Thymus (tissue), 11 donors: ENCODE results near the gene SORBS1. TPM values are rescaled to one million over a fixed set of nuclear protein-coding genes. Genes with fewer than 3 reads are reported as not detected.

ENCODE experiments used
- DNase-seq, 9 donors: peaks; one replicate each; pipeline ENCODE4 v3.0.0-alpha.2; 2013; ENCODE audit warnings: low spot score in 9 of 9, low read depth in 6 of 9, missing footprints in 1 of 9
- H3K27ac ChIP-seq, 2 donors: one replicate each; pipeline ENCODE4 v1.5.1; 2013; ENCODE audit warnings: control low read depth in 1 of 2, low read depth in 1 of 2, low read length in 1 of 2, mild to moderate bottlenecking in 1 of 2, moderate library complexity in 1 of 2
- H3K27me3 ChIP-seq, 2 donors: one replicate each; pipeline ENCODE4 v1.5.1; 2013; ENCODE audit warnings: low read length in 1 of 2; ENCODE audit not compliant: control insufficient read depth in 2 of 2, insufficient read depth in 1 of 2
- H3K36me3 ChIP-seq, 2 donors: one replicate each; pipeline ENCODE4 v1.5.1; 2013; ENCODE audit warnings: low read length in 1 of 2, mild to moderate bottlenecking in 1 of 2, moderate library complexity in 1 of 2; ENCODE audit not compliant: control insufficient read depth in 2 of 2, insufficient read depth in 2 of 2
- H3K4me1 ChIP-seq, 2 donors: one replicate each; pipeline ENCODE4 v1.5.1; 2013; ENCODE audit warnings: low read length in 2 of 2; ENCODE audit not compliant: control insufficient read depth in 2 of 2, insufficient read depth in 2 of 2
- H3K4me3 ChIP-seq, 2 donors: one replicate each; pipeline ENCODE4 v1.5.1; 2013; ENCODE audit warnings: low read length in 2 of 2, control low read depth in 1 of 2, mild to moderate bottlenecking in 1 of 2
- H3K9me3 ChIP-seq, 2 donors: one replicate each; pipeline ENCODE4 v1.5.1; 2013; ENCODE audit warnings: low read length in 1 of 2, mild to moderate bottlenecking in 1 of 2; ENCODE audit not compliant: control insufficient read depth in 2 of 2, insufficient read depth in 1 of 2
- WGBS: extraction: QIAGEN DNeasy Blood & Tissue Kit; methylation state at CpG from one replicate; pipeline ENCODE4 v1.1.7; 2013; 5-methylcytosine and 5-hydroxymethylcytosine counted together
- polyA plus RNA-seq: library from polyadenylated mRNA; stranded (reverse); fragments of 200-250 nt; gene quantifications from one replicate; pipeline ENCODE4 v1.2.3, GENCODE V29; 2013
- total RNA-seq: library from RNA; stranded (reverse); fragments of 120-200 nt; gene quantifications from one replicate; pipeline ENCODE4 v1.2.4, GENCODE V29; 2013
- donor health status: healthy.

SORBS1 gene
- total and polyA plus RNA-seq, 2 donors = 1.9 to 25.3 TPM

GRCh38 chr10:95457319-95457886, 103.8 kb downstream of the SORBS1 start:
- Histone ChIP-seq H3K36me3 (no peaks in the 10 kb centered on the region), H3K9me3 (no peaks in the 10 kb centered on the region), H3K4me3 (no peak overlapping the region), H3K27me3 (no peaks in the 10 kb centered on the region), H3K4me1 (peaks cover 0 to 2% of the 10 kb centered on the region in 2 donors), H3K27ac (no peak overlapping the region)
- DNase-seq = no peak
- WGBS = 96% methylated on average over 5 of the region's 5 CpGs

- no peaks in the 10 kb centered on the region for H3K36me3 ChIP-seq
- WGBS = 92% methylated on average over 2 of the region's 2 CpGs
- no peak overlapping the region for H3K27ac ChIP-seq
- no peak for DNase-seq
- H3K4me1 ChIP-seq = peaks cover 0 to 2% of the 10 kb centered on the region in 2 donors
- H3K9me3 ChIP-seq = no peaks in the 10 kb centered on the region
- H3K4me3 ChIP-seq = no peak overlapping the region
- H3K27me3 ChIP-seq = no peaks in the 10 kb centered on the region
Observed at GRCh38 chr10:95456516-95456915, 104.7 kb downstream of the SORBS1 start.

- Histone ChIP-seq H3K27ac (no peak overlapping the region), H3K36me3 (no peaks in the 10 kb centered on the region), H3K4me3 (no peak overlapping the region), H3K4me1 (peaks cover 0 to 2% of the 10 kb centered on the region in 2 donors), H3K27me3 (no peaks in the 10 kb centered on the region), H3K9me3 (no peaks in the 10 kb centered on the region)
- 90% methylated on average over 4 of the region's 4 CpGs for WGBS
- DNase-seq = no peak
Observed at GRCh38 chr10:95454940-95455339, 106.2 kb downstream of the SORBS1 start.

- H3K4me1 ChIP-seq = peaks cover 0 to 2% of the 10 kb centered on the region in 2 donors
- WGBS = 97% methylated on average over 3 of the region's 3 CpGs
Observed at GRCh38 chr10:95454356-95454755, 106.8 kb downstream of the SORBS1 start.

GRCh38 chr10:95451568-95452524, 109.3 kb downstream of the SORBS1 start:
- no peaks in the 10 kb centered on the region for H3K4me1 ChIP-seq

More at GRCh38 chr10:95454356-95454755, 106.8 kb downstream of the SORBS1 start:
- Histone ChIP-seq H3K27ac (no peak overlapping the region), H3K9me3 (no peaks in the 10 kb centered on the region), H3K27me3 (no peaks in the 10 kb centered on the region), H3K4me3 (no peak overlapping the region), H3K36me3 (no peaks in the 10 kb centered on the region)
- DNase-seq = no peak

GRCh38 chr10:95451150-95451549, 110.0 kb downstream of the SORBS1 start:
- H3K27ac ChIP-seq = no peak overlapping the region
- no peak overlapping the region for H3K4me3 ChIP-seq
- 76% methylated on average over 5 of the region's 5 CpGs for WGBS
- DNase-seq = no peak
- H3K27me3 ChIP-seq = no peaks in the 10 kb centered on the region
- no peaks in the 10 kb centered on the region for H3K36me3 ChIP-seq
- no peaks in the 10 kb centered on the region for H3K4me1 ChIP-seq
- H3K9me3 ChIP-seq = no peaks in the 10 kb centered on the region

More at GRCh38 chr10:95451568-95452524, 109.3 kb downstream of the SORBS1 start:
- 84% methylated on average over 4 of the region's 4 CpGs for WGBS
- DNase-seq = no peak
- Histone ChIP-seq H3K4me3 (no peak overlapping the region), H3K27ac (no peak overlapping the region), H3K36me3 (no peaks in the 10 kb centered on the region), H3K27me3 (no peaks in the 10 kb centered on the region), H3K9me3 (no peaks in the 10 kb centered on the region)

- DNase-seq = no peak
- Histone ChIP-seq H3K9me3 (no peaks in the 10 kb centered on the region), H3K4me1 (no peaks in the 10 kb centered on the region), H3K27me3 (no peaks in the 10 kb centered on the region), H3K4me3 (no peak overlapping the region), H3K27ac (no peak overlapping the region), H3K36me3 (no peaks in the 10 kb centered on the region)
- WGBS = 96% methylated on average over 4 of the region's 4 CpGs
Observed at GRCh38 chr10:95450188-95450587, 111.0 kb downstream of the SORBS1 start.

GRCh38 chr10:95447685-95448084, 113.5 kb downstream of the SORBS1 start:
- 89% methylated on average over 6 of the region's 6 CpGs for WGBS
- H3K4me3 ChIP-seq = no peak overlapping the region
- H3K9me3 ChIP-seq = no peaks in the 10 kb centered on the region
- no peaks in the 10 kb centered on the region for H3K27me3 ChIP-seq
- no peaks in the 10 kb centered on the region for H3K4me1 ChIP-seq
- no peaks in the 10 kb centered on the region for H3K36me3 ChIP-seq
- DNase-seq = no peak
- no peak overlapping the region for H3K27ac ChIP-seq

- Histone ChIP-seq H3K27ac (no peak overlapping the region), H3K4me1 (no peaks in the 10 kb centered on the region), H3K27me3 (no peaks in the 10 kb centered on the region), H3K36me3 (no peaks in the 10 kb centered on the region), H3K4me3 (no peak overlapping the region), H3K9me3 (no peaks in the 10 kb centered on the region)
- DNase-seq = peak in 6 of 9 donors; percentile 19 to 61 (median 28)
- 39% methylated on average over 7 of the region's 7 CpGs for WGBS
Observed at GRCh38 chr10:95445837-95446486, 115.2 kb downstream of the SORBS1 start.
